SHP77 (cell line): ENCODE results near the gene MATN1.
"Not testable (repeated sequence)": the region's sequence is repeated elsewhere in the genome, so short reads cannot be mapped to it uniquely, and the experiment has no call there.

Source experiments
- DNase-seq, 2 experiments: peaks; one replicate each; lab custom pipeline; 2025; lab: John Stamatoyannopoulos, UW

The MATN1 gene, protein sequence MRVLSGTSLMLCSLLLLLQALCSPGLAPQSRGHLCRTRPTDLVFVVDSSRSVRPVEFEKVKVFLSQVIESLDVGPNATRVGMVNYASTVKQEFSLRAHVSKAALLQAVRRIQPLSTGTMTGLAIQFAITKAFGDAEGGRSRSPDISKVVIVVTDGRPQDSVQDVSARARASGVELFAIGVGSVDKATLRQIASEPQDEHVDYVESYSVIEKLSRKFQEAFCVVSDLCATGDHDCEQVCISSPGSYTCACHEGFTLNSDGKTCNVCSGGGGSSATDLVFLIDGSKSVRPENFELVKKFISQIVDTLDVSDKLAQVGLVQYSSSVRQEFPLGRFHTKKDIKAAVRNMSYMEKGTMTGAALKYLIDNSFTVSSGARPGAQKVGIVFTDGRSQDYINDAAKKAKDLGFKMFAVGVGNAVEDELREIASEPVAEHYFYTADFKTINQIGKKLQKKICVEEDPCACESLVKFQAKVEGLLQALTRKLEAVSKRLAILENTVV

GRCh38 chr1:30723331-30723755, at the start of gene MATN1:
MATN1 (minus strand) TSS chr1:30723585; CDS start chr1:30723551, 34 bp downstream.
- DNase-seq: no peak

DNA sequence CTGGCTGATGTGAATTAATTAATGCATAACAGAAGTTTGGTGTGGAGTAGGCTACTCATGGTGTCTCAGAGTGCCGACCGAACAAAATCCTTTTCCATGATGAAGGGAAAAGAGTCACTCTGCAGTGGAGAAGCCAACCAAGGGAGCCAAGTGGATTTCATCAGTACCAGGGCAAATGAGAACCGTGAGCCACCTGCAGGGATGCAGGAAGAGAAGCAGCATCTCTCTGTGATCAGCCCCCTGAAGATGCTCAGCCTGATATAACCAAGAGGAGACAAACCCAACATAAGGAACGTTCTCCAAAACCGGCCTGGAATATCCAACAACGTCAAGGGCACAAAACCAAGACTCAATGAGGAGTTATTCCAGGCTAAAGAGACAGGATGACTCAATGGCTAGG, 47.6 kb upstream of the MATN1 start:
- DNase-seq: no peak

DNA sequence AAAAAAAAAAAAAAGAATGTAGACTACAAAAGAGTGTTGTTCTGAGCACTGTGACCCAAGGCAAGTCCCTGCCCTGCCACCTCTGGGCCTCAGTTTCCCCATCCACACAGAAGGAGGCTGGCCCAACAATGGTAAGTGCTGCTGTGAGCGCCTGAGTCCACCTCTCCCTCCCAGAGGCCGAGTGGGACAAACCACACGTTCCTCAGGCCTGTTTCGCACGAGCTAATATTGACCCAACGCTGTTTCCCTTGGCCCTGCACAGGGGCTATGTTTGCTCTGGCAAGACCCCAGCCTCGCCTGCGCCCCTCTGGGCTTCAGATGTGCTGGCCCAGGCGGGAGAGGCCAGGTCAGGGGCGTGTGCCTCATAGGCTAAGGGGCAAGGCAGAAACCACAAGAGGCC, 46.8 kb upstream of the MATN1 start:
- no peak for DNase-seq

GRCh38 chr1:30768830-30769718, 45.7 kb upstream of the MATN1 start:
- DNase-seq: peak in 1 of 2 experiments; percentile 16

- no peak for DNase-seq
Measured at GRCh38 chr1:30768159-30768829, 44.9 kb upstream of the MATN1 start.

DNA sequence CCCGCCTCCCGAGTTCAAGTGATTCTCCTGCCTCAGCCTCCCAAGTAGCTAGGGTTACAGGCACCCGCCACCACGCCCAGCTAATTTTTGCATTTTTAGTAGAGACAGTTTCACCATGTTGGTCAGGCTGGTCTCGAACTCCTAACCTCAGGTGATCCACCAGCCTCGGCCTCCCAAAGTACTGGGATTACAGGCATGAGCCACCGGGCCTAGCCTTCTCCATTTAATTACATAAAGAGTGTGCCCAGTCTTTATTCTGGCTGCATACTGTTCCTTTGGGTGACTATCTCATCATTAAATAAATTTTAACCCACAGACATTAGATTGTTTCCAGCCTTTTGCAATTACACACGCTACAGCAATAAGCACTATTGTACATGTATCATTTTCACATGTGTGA, 43.6 kb upstream of the MATN1 start:
- not testable (repeated sequence) for DNase-seq

- DNase-seq: no peak
Measured at GRCh38 chr1:30765556-30766434, 42.4 kb upstream of the MATN1 start.

GRCh38 chr1:30764939-30765555, 41.7 kb upstream of the MATN1 start:
- no peak for DNase-seq

GRCh38 chr1:30764396-30764795, 41.0 kb upstream of the MATN1 start:
- DNase-seq: no peak

DNA sequence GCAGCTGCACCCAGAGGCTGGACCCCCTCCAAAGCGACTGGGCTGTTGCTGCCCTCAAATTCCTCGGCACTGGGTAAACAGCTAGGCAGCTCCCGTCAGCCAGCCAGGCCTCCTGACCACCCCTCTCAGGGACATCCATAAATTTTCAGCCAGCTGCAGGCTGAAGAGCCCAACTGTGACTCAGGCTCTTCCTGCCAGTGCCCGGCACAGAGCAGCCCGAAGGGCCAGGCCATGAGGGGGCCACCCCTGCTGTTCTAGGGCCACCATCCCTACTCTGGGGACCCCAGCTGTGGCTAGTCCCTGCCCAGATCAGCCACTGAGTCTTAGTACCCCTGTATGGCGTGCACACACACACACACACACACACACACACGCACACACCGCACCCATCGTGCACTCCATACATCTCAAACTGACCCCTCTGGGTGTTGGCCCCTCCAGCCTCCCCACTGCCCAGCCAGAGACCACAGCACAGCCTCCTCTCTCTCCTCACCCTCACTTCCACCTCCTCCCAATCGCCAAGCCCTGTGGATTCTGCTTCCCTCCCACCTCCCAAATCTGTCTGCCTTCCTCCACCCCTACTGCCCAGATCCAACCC, 40.4 kb upstream of the MATN1 start:
- DNase-seq: peak; percentile 80 to 88

GRCh38 chr1:30762930-30763650, 39.7 kb upstream of the MATN1 start:
- DNase-seq: no peak

DNA sequence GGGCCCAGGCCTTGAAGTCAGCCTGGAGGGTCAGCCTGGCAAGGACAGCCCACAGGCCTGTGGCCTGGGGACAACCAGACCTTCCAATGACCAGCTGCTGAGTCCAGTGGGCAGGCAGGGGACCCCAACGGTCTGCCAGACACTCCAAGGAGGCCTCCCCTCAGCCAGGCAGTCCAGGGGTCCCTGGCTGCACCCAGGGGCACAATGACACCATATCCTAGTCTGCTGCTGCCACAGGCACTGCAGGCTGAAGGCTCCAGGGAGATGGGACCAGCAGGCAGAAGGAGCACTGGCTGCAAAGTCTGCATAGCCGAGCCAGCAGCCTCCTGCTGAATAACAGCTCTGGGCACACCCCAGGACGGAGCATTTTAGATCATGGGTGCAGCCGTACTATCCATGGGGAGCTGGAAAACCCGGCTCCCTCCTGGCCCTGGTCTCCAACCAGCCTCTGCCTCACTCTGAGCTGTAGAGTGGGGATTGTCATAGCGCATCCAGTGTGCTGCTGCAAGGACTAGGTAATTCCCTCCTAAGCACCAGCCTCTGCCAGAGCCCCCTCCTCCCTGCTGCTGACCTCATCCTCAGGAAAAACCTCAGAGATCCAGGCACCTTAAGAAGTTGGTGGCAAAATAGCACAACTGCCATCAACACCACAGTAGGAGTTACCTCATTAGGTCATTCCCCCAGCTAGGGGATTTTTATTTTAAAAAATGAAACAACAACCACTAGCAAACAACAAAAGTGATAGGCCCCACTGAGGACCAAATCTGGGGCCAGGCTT, 39.0 kb upstream of the MATN1 start:
- no peak for DNase-seq

- no peak for DNase-seq
Measured at GRCh38 chr1:30761381-30762151, 38.2 kb upstream of the MATN1 start.

GRCh38 chr1:30760596-30761324, 37.4 kb upstream of the MATN1 start:
- peak; percentile 33 to 49 for DNase-seq

DNA sequence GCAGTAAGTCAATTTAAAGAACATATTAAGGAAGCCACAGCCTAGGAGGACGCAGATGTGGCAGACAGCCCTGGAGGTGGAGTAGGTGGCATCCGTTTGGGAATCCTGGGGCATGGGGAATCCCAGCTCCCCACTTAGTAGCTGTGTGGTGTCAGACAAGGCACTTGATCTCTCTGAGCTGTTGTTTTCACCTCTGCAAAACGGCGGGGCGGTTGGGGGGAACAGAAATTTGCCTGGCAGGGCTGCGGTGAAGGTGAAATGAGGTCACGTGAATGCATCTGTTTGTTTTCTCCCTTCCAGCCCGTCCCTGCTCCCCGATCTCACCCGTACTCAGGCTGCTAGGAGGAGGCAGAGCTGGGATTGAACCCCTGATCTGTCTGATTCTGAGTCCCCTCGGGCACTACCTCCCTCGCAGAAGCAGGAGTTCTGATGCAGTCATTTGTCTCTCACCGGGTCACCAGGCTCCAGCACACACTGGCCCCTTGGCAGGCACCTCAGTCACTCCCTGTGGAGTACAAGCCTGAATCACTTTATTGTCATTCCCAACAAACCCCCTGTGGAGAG, 36.4 kb upstream of the MATN1 start:
- DNase-seq: no peak

DNA sequence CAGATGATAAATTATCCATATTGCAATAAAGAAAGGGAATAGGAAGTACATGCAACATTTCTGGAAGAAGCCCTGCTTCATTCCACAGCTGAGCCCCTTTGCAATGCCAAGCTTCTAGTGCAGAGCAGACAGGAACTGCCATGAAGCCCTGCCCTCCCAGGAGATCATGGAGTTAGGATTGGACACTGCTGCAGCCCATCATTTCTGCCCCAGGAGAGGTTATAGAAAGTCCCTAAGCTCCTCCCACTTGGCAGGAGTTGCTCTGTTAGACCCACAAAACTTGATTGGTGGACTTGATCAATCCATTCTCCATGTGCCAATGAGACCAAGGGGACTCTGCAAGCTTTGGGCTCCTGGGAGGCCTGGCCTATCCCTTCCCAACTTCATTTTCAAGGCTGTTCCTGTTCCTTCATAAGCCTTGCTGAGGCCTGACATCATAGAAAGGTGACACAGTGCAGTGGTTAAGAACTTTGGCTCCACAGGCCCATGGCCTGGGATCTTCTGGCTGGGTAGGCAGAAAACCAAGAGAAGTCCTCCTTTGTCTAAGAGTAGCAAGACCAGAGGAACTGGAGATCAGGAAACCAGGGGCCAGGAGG, 35.5 kb upstream of the MATN1 start:
- DNase-seq: peak in 1 of 2 experiments; percentile 50
